Lung (tissue), 12 donors: Measurements from ENCODE around the gene RSPH1. TPM values are rescaled to one million over a fixed set of nuclear protein-coding genes. Genes with fewer than 3 reads are reported as not detected.

Experiments
- ATAC-seq: fragments of 200-7000 bp; cut with Tn5 transposase; one replicate; pipeline ENCODE4 v1.9.1; 2020; ENCODE audit warnings: moderate number of reproducible peaks; ENCODE audit not compliant: insufficient read depth, low FRiP score
- DNase-seq, 3 donors: peaks; one replicate each; pipeline ENCODE4 v3.0.0-alpha.2; 2013 to 2017
- H3K27ac ChIP-seq, 2 donors: one replicate each; pipeline ENCODE4 v1.5.1; 2013; ENCODE audit warnings: mild to moderate bottlenecking in 2 of 2, moderate library complexity in 2 of 2, control low read depth in 1 of 2, inconsistent platforms in 1 of 2, low read depth in 1 of 2, low read length in 1 of 2
- H3K27me3 ChIP-seq, 3 donors: one replicate each; pipeline ENCODE4 v1.5.1; 2013; ENCODE audit warnings: low read length in 2 of 3; ENCODE audit not compliant: control insufficient read depth in 3 of 3, insufficient read depth in 3 of 3
- H3K36me3 ChIP-seq, 4 donors: one replicate each; pipeline ENCODE4 v1.5.1; 2013; ENCODE audit warnings: low read length in 4 of 4, mild to moderate bottlenecking in 1 of 4, moderate library complexity in 1 of 4; ENCODE audit not compliant: control insufficient read depth in 4 of 4, insufficient read depth in 4 of 4
- H3K4me1 ChIP-seq, 5 donors: one replicate each; pipeline ENCODE4 v1.5.1; 2013; ENCODE audit warnings: low read length in 5 of 5, mild to moderate bottlenecking in 2 of 5, moderate library complexity in 1 of 5; ENCODE audit not compliant: control insufficient read depth in 5 of 5, insufficient read depth in 5 of 5
- H3K4me3 ChIP-seq: one replicate; pipeline ENCODE4 v1.5.1; 2013; ENCODE audit warnings: mild to moderate bottlenecking, control low read depth, moderate library complexity
- H3K9ac ChIP-seq, 2 donors: one replicate each; pipeline ENCODE4 v1.5.1; 2013; ENCODE audit warnings: low read length in 2 of 2, control low read depth in 1 of 2; ENCODE audit not compliant: insufficient read depth in 1 of 2
- H3K9me3 ChIP-seq, 4 donors: one replicate each; pipeline ENCODE4 v1.5.1; 2013; ENCODE audit warnings: low read length in 3 of 4, mild to moderate bottlenecking in 1 of 4, moderate library complexity in 1 of 4; ENCODE audit not compliant: control insufficient read depth in 4 of 4, insufficient read depth in 3 of 4
- WGBS, 2 donors: extraction: QIAGEN DNeasy Blood & Tissue Kit; methylation state at CpG; one replicate each; pipeline ENCODE4 v1.1.7; 2013; 5-methylcytosine and 5-hydroxymethylcytosine counted together
- polyA plus RNA-seq, 2 donors: library from polyadenylated mRNA; stranded (reverse); fragments of 200-250 nt; gene quantifications; one replicate each; pipeline ENCODE4 v1.2.1, GENCODE V29; 2013
- total RNA-seq, 2 donors: library from RNA; depleted of rRNA in 1 of 2; stranded (reverse); fragments of >200 nt in 1 of 2; gene quantifications; one replicate each; pipeline ENCODE4 v1.2.1, GENCODE V29; 2014 to 2021
- TF ChIP-seq, protein P1 (sequence below): IDR thresholded peaks from 2 replicates; pipeline ENCODE4 v1.5.1; 2012; ENCODE audit warnings: mild to moderate bottlenecking; ENCODE audit errors: control extremely low read depth, extremely low read depth
- donor health status: control.
- donor health status: control.
- donor health status: Bipolar disorder and iron deficiency.
- donor health status: healthy.
- donor health status: DM: yes; HTN: yes; CAD: no.

RSPH1 gene
- total and polyA plus RNA-seq, 4 donors: 17.6 to 46.9 (median 27.7) TPM

DNA sequence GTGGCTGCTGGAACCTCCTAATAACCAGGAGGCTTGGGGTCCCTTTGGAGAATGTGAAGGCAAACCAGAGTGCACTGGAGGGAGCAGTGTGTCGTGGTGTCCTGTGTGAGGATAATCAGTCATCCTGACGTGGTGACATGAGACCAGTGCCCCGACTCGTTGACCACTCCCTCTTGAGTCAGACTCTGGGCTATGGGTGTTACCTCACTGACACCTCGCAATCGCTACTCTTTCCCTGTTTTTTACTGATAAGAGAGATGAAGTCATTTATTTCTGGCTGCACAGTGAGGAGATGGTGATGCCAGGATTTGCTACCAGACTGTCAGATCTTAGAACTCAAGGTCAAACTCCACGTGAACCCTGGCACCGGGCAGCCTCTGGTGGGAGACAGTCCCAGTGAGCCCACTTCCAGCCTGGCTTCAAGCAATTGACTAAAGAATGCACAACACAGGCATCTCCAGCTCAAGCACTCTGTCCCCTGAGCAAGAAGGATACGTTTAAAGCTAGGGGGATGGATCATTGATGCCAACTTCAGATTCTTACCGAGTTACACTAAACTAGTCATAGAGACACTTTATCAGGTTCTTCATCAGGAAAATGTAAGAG, 62.0 kb downstream of the RSPH1 start:
- peaks cover 0 to 10% (median 0%) of the 10 kb centered on the region in 4 donors for H3K9me3 ChIP-seq
- H3K36me3 ChIP-seq: no peaks in the 10 kb centered on the region
- no peak for ATAC-seq
- no peak for DNase-seq
- 55 to 63% methylated on average over 10 of the region's 10 CpGs for WGBS, 2 donors
- TF ChIP-seq, protein P1, sequence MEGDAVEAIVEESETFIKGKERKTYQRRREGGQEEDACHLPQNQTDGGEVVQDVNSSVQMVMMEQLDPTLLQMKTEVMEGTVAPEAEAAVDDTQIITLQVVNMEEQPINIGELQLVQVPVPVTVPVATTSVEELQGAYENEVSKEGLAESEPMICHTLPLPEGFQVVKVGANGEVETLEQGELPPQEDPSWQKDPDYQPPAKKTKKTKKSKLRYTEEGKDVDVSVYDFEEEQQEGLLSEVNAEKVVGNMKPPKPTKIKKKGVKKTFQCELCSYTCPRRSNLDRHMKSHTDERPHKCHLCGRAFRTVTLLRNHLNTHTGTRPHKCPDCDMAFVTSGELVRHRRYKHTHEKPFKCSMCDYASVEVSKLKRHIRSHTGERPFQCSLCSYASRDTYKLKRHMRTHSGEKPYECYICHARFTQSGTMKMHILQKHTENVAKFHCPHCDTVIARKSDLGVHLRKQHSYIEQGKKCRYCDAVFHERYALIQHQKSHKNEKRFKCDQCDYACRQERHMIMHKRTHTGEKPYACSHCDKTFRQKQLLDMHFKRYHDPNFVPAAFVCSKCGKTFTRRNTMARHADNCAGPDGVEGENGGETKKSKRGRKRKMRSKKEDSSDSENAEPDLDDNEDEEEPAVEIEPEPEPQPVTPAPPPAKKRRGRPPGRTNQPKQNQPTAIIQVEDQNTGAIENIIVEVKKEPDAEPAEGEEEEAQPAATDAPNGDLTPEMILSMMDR: no peak
- H3K4me3 ChIP-seq: no peak overlapping the region
- H3K27ac ChIP-seq: no peak overlapping the region
- no peaks in the 10 kb centered on the region for H3K4me1 ChIP-seq
- H3K27me3 ChIP-seq: no peaks in the 10 kb centered on the region
- H3K9ac ChIP-seq: no peak overlapping the region

DNA sequence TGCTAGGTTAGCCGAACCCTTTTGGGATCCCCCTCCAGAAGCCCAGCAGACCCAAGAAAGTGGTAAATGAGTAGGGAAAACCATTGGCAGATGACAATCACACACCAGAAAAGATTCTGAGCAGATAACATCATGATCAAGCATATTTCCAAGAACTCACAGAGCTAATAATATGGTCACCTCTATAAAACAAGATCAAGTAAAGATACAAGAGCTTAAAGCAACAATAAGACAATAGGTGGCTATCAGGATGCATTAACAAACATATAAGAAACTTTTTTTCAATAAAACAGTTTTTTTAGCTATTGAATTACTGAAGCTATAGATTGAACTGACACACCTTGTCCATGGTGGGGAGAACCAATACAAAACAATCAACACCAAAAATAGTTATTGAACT, 63.3 kb downstream of the RSPH1 start:
- TF ChIP-seq, protein P1: no peak
- no peak for ATAC-seq
- no peak for DNase-seq
- Histone ChIP-seq H3K9ac (no peak overlapping the region), H3K4me1 (no peaks in the 10 kb centered on the region), H3K4me3 (no peak overlapping the region), H3K27me3 (no peaks in the 10 kb centered on the region), H3K27ac (no peak overlapping the region), H3K36me3 (no peaks in the 10 kb centered on the region), H3K9me3 (peaks cover 0 to 10% (median 0%) of the 10 kb centered on the region in 4 donors)
- WGBS, 2 donors: 57 to 90% methylated on average over 1 of the region's 1 CpG

- WGBS, 2 donors: 67 to 70% methylated on average over 7 of the region's 7 CpGs
- ATAC-seq: no peak
- TF ChIP-seq, protein P1: no peak
- Histone ChIP-seq H3K9ac (no peak overlapping the region), H3K4me1 (no peaks in the 10 kb centered on the region), H3K4me3 (no peak overlapping the region), H3K27me3 (no peaks in the 10 kb centered on the region), H3K27ac (no peak overlapping the region), H3K9me3 (peaks cover 0 to 9% (median 0%) of the 10 kb centered on the region in 4 donors), H3K36me3 (no peaks in the 10 kb centered on the region)
- DNase-seq: no peak
Observed at GRCh38 chr21:42431196-42431595, 64.8 kb downstream of the RSPH1 start.

- WGBS, 2 donors: 88 to 89% methylated on average over 6 of the region's 6 CpGs
- ATAC-seq (no peak), DNase-seq (no peak)
- peaks cover 0 to 9% (median 0%) of the 10 kb centered on the region in 4 donors for H3K9me3 ChIP-seq
- no peaks in the 10 kb centered on the region for H3K27me3 ChIP-seq
- H3K9ac ChIP-seq: no peak overlapping the region
- no peaks in the 10 kb centered on the region for H3K4me1 ChIP-seq
- no peak overlapping the region for H3K4me3 ChIP-seq
- H3K36me3 ChIP-seq: no peaks in the 10 kb centered on the region
- TF ChIP-seq, protein P1: no peak
- no peak overlapping the region for H3K27ac ChIP-seq
Observed at GRCh38 chr21:42430521-42430920, 65.5 kb downstream of the RSPH1 start.
